Measurements from ENCODE around the gene SKA1.
"Not testable (repeated sequence)": the region's sequence is repeated elsewhere in the genome, so short reads cannot be mapped to it uniquely, and the experiment has no call there.

The SKA1 gene

GRCh38 chr18:50396005-50396660 lies 21.3 kb downstream of the SKA1 start:
- no peak for DNase-seq

DNA sequence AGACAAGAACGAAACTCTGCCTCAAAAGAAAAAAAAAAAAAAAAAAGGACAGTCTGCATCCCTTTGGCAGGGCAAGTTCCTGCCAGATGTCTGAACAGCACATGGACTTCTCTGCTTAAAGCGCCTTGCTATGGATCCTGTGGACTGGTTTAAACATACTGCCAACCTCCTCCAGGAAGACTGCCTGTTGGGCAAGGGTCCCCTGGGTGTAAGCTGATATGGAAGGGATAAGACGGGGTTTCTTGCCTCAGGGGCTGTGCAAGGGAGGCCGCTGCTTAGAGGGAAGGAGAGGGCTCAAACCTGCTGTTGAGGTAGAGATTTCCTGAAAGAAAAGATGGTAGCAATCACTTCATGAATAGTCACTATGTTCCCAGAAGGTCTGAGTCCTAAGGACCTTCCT lies 22.2 kb downstream of the SKA1 start:
- DNase-seq, result no peak

DNA sequence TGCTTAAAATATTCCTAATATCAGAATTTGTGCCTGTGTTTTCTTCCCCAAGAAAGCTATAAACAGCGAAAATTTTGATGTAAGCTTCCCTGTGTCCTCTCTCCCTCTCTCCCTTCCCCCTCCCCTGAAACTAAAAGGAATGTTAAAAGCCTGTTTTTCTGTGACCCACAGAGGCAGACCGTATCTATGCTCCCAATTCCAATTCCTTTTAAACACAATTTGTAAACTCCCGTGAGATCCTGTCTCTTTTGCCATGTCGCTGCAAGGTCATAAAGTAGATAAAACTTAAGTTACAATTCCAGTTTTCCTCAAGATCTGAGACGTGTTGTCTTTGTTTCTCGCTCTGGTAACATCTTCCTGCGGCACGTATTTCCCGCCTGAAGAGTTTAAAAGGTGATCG lies 23.3 kb downstream of the SKA1 start:
- no peak for DNase-seq

DNA sequence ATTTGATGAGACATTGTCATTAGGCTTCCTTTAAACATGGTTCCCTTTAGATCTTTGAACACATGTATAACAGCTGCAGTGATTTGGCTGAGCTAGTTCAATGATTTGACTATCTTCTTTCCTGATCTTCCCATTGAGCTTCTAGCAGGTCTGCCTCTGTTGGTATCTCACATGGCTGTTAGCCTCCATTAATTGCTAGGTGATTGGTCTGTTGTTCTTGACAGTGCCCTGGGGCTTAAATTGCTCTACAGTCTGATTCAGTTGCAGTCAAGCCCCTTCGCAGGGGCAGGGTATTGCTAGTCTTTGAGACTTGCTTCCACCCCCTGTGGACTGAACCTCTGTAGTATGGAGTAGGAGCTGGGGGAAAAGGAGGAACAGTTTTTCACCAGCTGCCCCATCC lies 24.1 kb downstream of the SKA1 start:
- DNase-seq, result no peak

GRCh38 chr18:50399582-50399981 lies 24.7 kb downstream of the SKA1 start:
- no peak for DNase-seq

DNA sequence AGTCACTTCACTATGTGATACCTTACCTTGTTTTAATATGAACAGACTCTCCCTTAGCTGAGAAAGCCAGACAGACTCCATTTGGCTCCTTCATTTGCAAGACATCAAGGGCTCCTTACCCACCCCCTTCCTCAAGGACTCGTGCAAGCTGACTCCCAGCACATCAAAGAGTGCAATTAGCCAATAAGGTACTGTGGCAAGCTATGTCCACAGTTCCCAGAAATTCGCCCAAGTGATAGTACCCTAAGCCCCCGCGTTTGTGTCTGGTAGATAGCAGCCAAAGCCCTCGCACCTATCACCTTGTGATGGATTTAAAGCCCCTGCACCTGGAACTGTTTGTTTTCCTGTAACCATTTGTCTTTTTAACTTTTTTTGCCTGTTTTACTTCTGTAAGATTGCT lies 25.6 kb downstream of the SKA1 start:
- DNase-seq, result not testable (repeated sequence)

- no peak for DNase-seq
These were observed 26.4 kb downstream of the SKA1 start for GRCh38 chr18:50401295-50401694.

DNA sequence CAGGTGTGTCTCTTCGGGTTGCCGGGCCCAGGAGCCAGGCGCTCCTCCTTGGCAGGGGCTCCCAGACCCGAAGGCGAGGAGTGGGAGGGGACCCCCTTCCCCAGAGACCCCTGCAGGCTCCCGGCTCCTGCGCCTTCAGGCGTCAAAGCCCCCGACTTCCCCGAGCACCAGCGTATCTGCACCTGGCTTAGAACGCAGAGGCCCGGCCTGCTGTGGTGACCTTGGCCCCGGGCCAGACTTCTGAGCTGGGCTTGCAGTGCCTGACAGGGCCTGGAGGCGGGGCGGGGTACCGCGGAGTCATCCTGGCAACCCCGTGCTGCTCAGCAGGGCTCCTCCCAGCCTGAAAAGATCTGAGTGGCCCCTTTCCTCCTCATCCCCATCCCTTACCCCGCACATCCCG lies 27.0 kb downstream of the SKA1 start:
- DNase-seq, result no peak

DNA sequence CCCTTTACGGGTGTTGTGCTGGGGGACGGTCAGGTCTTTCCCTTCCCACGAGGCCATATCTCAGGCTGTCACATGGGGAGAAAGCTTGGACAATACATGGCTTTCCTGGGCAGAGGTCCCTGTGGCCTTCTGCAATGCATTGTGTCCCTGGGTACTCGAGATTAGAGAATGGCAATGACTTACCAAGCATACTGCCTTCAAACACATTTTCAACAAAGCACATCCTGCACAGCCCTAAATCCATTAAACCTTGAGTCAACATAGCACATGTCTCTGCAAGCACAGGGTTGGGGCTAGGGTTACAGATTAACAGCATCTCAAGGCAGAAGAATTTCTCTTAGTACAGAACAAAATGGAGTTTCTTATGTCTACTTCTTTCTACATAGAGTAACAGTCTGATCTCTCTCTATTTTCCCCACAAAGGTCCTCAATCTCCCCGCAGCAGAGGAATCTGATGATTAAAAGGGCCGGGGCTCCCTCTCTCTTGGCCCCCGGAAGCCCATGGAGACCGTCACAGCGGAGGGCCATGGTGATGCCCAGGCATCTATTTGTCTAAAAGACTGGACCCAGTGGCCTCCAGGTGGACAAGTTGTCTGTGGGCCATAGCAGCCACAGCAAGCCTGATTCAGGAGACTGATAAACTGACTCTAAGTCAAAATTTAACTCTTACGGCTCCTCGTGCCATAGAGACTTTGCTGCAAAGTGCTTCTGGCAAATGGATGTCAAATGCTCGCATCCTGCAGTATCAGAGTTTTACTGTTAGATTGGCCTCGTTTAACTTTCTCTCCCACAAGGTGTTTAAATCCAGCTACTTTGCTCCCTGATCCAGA lies 30.1 kb downstream of the SKA1 start:
- not testable (repeated sequence) for DNase-seq

GRCh38 chr18:50405582-50406271 lies 30.9 kb downstream of the SKA1 start:
- DNase-seq, result no peak

GRCh38 chr18:50409236-50409635 lies 34.4 kb downstream of the SKA1 start:
- DNase-seq, result no peak

GRCh38 chr18:50410008-50410407 lies 35.2 kb downstream of the SKA1 start:
- no peak for DNase-seq

- DNase-seq, result no peak
These were observed 36.0 kb downstream of the SKA1 start for GRCh38 chr18:50410894-50411293.

GRCh38 chr18:50416832-50417231 lies 42.0 kb downstream of the SKA1 start:
- not testable (repeated sequence) for DNase-seq

- DNase-seq, result not testable (repeated sequence)
These were observed 42.9 kb downstream of the SKA1 start for GRCh38 chr18:50417705-50418104.

GRCh38 chr18:50418650-50419049 lies 43.8 kb downstream of the SKA1 start:
- DNase-seq, result no peak

DNA sequence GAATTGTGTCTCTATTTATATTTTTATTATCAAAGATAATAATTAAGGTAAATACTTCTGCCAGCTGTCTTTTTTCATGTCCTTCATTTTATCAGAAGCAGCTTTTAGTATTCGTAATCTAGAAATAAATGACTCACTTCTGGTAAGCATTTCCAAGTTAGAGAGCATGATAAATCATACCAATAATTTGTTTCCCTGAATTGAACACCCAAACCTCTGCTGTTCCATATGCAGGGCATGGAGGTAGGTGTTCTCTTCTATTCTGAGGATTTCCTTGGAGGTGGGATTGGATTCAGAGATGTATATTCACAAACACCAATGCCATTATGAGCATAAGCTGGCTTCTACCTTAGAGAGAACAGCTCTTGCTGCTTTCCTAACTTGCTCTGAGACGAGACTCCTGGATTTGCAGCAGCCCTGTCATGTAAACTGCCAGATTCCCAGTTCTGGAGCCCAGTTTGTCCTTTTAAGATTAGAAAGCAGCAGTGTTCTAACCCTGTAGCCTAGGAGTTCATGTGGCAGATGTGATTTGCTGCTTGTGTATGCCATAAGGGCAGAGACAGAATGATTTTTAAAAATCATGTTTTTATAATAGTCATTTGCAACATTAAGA lies 47.5 kb downstream of the SKA1 start:
- no peak for DNase-seq

DNA sequence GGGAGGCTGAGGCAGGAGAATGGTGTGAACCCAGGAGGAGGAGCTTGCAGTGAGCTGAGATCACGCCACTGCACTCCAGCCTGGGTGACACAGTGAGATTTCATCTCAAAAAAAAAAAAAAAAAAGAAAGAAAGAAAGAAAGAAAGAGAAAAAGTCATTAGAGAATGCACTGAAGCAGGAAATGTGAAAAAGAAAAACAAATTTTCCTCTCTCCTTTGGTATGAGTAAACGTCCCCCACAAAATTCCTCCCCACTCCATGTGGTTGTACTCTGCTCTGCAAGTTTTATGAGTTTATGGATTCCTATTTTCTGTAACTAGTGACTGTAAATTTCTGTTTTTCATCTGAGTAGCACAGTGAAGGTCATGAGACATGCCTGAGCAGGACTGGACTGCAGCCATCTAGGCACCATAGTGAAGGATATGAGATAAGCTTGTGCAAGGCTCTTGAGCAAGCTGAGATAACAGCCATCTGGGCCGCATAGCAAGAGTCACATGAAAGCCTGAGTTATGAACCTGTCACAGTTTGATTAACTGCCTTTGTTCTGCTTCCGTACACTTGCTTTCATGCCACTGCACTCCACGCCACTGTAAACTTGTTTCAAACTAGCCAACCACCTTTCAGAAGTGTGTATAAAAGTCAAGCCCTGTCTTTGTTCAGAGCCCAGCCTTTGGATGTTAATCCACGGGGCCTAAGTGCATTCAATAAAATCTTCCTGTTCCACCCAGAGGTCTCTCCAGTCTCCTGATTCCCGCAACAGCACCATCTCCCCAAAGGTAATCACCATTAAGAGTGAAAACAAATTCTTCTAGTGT lies 50.2 kb downstream of the SKA1 start:
- DNase-seq, result no peak

GRCh38 chr18:50427896-50428295 lies 53.0 kb downstream of the SKA1 start:
- DNase-seq, result no peak

GRCh38 chr18:50428531-50429206 lies 53.8 kb downstream of the SKA1 start:
- DNase-seq, result no peak

- DNase-seq, result no peak
These were observed 54.5 kb downstream of the SKA1 start for GRCh38 chr18:50429207-50429948.

Data from activated effector memory CD4-positive, alpha-beta T cell treated with anti-CD3 and anti-CD28 coated beads, Interleukin-2, amount 50 U/mL, for 16 hours (primary cell).